ENCODE results near the gene DLX6.
A peak's percentile ranks its signal among the peaks of the same experiment; 100 is the strongest.

The DLX6 gene

DNA sequence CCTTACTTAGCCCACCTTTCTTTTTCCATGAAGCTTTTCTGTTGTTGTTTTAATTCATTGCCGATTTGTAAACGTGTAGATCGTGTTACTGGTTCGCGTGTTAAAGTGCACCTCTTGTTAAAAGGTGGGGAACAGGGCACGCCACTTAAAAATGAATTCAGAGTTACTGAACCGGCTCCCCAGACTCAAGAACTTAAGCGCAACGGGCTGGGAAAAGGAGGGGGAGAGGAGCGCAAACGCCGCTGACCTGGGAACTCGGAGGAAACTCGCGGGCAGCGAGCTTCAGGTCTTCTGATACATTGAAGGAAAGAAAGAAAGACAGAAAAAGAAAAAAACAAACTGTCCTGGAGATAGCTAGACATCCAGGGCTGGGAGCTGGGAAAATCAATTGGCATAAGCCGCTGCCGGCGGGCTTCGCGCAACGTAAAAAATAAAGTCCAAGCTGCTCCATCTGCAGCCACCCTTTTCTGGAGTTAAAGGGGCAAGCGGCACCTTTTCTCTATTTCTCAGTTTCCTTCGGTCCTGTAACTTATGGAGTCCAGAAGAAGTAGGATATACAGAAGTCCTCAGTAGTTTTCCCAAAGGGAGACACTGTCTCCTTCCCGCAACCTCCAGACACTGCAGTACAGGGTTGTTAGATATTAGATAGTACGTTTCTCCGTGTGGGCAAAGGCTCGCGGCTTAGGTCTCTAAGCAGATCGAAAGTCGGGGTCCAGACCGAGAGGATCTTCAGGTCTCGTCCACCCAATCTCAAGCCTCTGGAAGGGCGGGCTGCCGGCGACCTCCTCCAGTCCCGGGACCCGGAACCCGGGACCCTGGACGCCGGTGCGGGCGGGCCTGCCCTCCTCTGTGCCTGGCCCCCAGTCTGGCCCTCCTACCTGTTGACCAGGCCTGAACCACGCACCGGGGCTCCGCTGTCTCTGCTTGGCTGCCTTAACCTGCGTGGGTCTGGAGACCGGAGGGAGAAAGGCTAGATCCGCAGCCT, 1.8 kb upstream of the DLX6 start:
- DNase-seq (ENCODE audit: low spot score): no peak
- POLR2A ChIA-PET (ENCODE audit: low non-redundant PET): no interaction called here
- no peak overlapping the region for H3K27ac ChIP-seq
- TF ChIP-seq, protein P1, sequence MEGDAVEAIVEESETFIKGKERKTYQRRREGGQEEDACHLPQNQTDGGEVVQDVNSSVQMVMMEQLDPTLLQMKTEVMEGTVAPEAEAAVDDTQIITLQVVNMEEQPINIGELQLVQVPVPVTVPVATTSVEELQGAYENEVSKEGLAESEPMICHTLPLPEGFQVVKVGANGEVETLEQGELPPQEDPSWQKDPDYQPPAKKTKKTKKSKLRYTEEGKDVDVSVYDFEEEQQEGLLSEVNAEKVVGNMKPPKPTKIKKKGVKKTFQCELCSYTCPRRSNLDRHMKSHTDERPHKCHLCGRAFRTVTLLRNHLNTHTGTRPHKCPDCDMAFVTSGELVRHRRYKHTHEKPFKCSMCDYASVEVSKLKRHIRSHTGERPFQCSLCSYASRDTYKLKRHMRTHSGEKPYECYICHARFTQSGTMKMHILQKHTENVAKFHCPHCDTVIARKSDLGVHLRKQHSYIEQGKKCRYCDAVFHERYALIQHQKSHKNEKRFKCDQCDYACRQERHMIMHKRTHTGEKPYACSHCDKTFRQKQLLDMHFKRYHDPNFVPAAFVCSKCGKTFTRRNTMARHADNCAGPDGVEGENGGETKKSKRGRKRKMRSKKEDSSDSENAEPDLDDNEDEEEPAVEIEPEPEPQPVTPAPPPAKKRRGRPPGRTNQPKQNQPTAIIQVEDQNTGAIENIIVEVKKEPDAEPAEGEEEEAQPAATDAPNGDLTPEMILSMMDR (conservative IDR thresholded peaks at IDR 0.05; ENCODE audit: low read depth): no peak
- CTCF ChIA-PET: interaction anchor here (0.6 to 0.7 kb wide), 2 partner anchors 21 to 517 kb away, joined by 3 to 5 read pairs; no protein-coding TSS in a partner anchor

DNA sequence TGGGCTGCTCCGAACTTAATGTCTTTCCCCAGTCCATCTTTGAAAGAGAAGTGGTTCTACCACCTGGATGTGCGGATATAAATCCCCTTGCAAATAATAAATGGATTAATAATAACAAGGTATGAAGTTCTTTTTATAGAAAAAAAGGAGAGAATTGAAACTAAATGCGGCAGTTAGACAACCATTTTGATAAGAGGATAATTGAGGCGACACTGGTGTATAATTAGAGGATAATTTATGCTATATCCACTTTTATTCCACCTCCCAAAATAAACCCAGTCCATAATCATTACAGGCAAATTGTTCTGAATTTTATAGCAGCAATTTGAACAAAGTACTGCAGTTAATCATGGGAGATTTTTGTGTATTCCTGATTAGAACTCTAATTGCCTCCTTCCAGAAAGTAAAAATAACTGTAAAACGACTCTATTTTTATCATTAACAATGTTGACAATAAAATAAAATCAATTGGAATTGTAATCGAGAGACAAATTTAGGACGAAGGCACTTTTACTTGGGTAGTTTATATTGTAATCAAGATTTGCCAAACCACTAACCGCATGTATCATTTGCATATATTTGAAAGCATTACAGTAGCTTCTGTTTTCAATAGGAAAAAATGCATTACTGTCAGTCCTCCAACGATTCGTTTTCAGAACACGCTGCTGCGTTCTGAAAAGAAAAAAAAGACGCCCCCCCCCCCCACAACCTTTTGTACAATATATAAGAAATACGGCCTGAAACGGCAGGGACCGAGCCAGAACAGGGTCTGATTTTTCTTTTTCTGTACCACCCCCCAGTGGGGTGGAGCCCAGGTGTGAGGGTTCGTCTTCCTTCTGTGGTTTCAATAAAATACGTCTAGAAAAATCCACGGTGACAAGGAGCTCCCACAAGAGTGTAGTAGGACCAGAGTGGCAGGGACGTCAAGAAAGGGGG, 838 bp upstream of the DLX6 start:
- TF ChIP-seq, protein P1 (conservative IDR thresholded peaks at IDR 0.05; ENCODE audit: low read depth): no peak
- CTCF ChIA-PET: interaction anchor here (0.6 to 0.7 kb wide), 2 partner anchors 16 to 576 kb away, joined by 3 read pairs; no protein-coding TSS in a partner anchor
- DNase-seq (ENCODE audit: low spot score): no peak
- POLR2A ChIA-PET (ENCODE audit: low non-redundant PET): interaction anchor here (0.6 kb wide), 1 partner anchor 10 kb away, joined by 3 read pairs; no protein-coding TSS in a partner anchor
- no peak overlapping the region for H3K27ac ChIP-seq

DNA sequence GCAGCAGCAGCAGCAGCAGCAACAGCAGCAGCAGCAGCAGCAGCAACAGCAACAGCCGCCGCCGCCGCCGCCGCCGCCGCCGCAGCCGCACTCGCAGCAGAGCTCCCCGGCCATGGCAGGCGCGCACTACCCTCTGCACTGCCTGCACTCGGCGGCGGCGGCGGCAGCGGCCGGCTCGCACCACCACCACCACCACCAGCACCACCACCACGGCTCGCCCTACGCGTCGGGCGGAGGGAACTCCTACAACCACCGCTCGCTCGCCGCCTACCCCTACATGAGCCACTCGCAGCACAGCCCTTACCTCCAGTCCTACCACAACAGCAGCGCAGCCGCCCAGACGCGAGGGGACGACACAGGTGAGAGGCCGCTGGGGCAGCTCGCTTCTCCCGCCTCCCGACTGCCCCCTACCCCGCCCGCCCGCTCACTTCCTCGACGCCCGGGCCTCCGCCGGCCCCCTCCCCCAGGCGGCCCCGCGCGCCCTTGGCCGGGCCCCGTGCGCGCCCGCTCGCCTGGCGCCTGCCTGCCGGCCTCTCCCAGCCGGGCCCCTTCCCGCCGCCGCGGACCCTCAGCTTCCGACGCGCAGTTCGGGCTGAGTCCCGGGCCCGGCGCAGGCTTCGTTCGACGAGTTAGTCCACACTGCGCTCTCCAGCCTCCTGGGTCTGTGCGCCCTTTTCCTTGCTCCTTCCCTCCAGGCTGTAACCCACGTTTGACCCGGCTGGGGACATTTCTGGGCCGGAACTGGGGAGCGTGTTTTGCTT, 882 bp downstream of the DLX6 start:
- DNase-seq (ENCODE audit: low spot score): peak; percentile 49
- CTCF ChIA-PET: interaction anchor here (0.6 to 2.2 kb wide), 5 partner anchors 18 to 148 kb away, joined by 3 to 8 read pairs (median 4); no protein-coding TSS in a partner anchor
- POLR2A ChIA-PET (ENCODE audit: low non-redundant PET): interaction anchor here (1.4 kb wide), 1 partner anchor 9 kb away, joined by 4 read pairs; no protein-coding TSS in a partner anchor
- H3K27ac ChIP-seq: no peak overlapping the region
- TF ChIP-seq, protein P1 (conservative IDR thresholded peaks at IDR 0.05; ENCODE audit: low read depth): no peak

DNA sequence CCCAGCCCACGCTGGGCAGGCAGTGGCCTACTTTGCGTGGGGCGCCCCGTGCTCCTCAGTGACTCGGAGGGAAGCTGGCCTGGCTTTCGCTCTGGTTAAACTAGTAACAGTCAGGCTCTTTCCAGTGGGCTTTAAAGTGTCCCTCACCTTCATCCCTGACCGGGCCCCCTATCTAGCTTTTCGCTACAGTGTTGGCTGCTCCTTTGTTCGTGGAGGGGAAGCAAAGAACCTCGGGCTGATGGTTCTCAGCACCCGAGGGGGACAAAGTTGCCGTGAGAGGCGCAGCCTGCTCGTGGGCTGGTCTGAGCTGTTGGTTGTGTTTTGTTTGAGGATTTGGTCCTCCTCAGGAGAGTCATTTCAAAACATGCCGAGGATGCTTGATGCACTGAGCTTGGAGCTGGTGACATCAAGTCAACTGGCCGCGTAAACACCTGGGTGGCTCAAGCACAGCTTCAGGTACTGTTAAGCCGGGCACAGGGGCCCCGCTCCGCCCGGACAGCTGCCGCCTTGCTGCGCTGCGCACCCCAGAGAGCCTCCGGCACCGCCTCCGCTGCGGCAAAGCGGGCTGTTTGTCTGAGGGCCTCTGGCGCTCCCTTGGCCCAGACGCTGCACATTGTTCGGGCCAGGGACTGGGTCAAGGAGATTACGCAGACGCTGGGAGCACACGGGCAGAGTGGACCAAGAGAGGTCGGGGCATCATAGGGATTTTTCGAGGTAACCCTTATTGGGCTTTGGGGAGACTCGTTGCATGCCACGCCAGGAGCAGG, 1.6 kb downstream of the DLX6 start:
- CTCF ChIA-PET: interaction anchor here (0.6 to 2.2 kb wide), 5 partner anchors 21 to 86 kb away, joined by 3 to 8 read pairs (median 4); no protein-coding TSS in a partner anchor
- H3K27ac ChIP-seq: no peak overlapping the region
- TF ChIP-seq, protein P1 (conservative IDR thresholded peaks at IDR 0.05; ENCODE audit: low read depth): no peak
- no peak for DNase-seq (ENCODE audit: low spot score)
- POLR2A ChIA-PET (ENCODE audit: low non-redundant PET): interaction anchor here (1.4 kb wide), 1 partner anchor 8 kb away, joined by 4 read pairs; no protein-coding TSS in a partner anchor

DNA sequence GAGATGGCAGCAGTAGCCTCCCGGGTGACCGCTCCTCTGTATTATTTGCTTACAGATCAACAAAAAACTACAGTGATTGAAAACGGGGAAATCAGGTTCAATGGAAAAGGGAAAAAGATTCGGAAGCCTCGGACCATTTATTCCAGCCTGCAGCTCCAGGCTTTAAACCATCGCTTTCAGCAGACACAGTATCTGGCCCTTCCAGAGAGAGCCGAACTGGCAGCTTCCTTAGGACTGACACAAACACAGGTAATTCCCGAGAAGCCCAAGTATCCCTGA, 2.2 kb downstream of the DLX6 start:
- H3K27ac ChIP-seq: no peak overlapping the region
- DNase-seq (ENCODE audit: low spot score): no peak
- TF ChIP-seq, protein P1 (conservative IDR thresholded peaks at IDR 0.05; ENCODE audit: low read depth): no peak
- CTCF ChIA-PET: interaction anchor here (0.7 to 1.2 kb wide), 3 partner anchors 20 to 87 kb away, joined by 3 to 4 read pairs (median 4); no protein-coding TSS in a partner anchor
- POLR2A ChIA-PET (ENCODE audit: low non-redundant PET): no interaction called here

Data from RWPE1 (cell line).